ENCODE data around the gene COG6.

Gene COG6

DNA sequence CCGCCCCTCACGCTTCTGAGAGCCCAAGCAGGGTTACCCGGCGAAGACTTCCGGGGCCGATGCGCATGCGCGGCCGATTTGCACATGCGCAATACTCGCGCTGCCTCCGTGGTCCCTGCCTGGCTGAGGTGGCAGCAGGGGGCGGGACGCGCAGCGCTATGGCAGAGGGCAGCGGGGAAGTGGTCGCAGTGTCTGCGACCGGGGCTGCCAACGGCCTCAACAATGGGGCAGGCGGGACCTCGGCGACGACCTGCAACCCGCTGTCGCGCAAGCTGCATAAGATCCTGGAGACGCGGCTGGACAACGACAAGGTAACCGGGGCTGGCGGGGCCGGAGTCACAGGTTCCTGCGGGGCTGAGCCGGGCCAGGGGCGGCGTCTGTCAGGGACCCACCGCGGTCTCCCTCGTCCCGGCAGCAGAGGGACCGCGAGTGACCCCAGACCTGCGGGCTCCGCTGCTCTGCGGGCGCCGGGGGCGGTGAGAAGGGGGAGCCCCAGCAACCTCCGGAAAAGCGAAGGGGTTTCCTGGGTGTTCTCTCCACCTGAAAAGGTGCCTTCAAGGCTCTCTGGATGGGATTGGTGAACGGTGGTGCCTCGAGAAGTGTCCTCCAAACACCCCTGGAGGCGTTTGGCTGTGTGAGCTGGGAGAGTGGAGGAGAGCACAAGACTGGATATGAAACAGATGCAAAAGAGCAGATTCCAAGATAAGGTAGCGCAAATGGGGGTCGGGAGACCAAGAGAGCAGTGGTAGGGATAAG, at the start of gene COG6:
COG6 (plus strand) TSS at position 94 of the 756 bp plus-strand sequence; CDS start at position 159, 65 bp downstream.
- peak; percentile 59 for DNase-seq

- DNase-seq, result no peak
Observed at GRCh38 chr13:39605677-39606320, 49.7 kb upstream of the COG6 start.

DNA sequence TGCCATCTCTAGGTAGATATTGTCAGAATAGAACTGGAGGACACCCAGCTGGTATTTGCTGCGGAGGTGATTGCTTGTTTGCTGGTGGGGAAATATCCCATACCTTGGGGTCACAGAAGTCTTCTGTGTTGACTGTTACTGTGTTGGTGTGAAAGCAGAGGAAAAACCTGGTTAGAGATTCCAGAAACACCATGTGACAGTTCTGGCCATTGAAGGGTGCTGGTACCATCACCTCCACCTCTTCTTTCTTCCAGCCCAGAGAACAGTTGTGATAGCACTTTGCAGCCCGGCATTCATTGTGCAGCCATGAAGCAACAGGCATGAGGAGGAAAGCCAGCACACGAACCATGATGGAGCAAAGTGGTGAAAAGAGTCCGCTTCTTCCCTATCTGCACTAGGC, 47.6 kb upstream of the COG6 start:
- no peak for DNase-seq

DNA sequence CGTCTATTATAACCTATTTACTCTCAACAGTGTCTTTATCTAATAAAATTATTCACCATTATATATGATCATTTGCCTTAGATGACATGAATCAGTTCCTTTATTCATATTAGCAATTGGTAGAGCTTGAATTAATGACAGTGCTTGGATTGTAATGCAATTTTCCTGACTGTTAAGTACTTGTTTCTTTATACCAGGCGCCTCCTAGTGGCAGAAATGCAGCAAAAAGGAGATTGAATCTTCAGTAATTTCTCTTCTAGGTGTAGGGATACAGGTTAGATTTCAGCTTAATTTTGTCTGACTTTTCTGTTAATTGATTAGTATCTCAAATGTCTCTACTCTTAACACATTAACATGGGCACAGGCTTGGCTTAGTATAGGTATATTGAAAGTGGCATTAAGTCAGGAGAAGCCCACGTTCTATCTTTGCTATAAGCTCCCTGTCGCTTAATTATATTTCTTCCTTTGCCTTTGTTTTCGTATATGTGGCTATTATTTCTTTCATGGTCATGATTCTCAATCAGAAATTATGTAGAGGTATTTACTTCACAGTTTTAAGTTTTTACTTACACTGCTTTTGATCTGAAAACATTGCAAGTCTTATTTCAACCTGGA, 43.3 kb upstream of the COG6 start:
- peak; percentile 22 for DNase-seq

DNA sequence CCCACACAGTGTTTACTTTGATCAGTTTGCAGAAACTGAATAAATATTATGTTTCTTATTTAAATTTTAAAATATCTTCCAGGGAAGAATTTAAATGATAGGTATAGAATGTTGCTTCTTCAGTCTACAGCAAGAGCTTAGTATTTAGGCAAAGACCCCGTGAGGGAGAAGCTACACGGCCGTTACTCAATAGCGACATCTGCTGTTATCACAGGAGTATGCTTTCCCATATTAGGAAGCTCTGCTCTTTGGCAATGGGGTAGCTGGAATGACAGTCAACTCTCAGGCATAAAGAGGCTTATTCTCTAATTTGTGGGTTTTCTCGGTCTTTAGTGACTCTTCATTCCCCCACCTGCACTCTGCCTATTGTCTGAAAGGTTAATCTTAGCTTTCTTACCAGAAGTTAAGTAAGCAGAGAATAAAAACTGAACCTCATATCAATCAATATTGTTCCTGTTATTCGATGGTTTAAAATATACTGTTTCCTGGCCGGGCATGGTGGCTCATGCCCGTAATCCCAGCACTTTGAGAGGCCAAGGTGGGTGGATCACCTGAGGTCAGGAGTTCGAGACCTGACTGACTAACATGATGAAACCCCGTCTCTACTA, 39.3 kb upstream of the COG6 start:
- DNase-seq, result peak; percentile 12

- no peak for DNase-seq
Observed at GRCh38 chr13:39618561-39618960, 36.9 kb upstream of the COG6 start.

DNA sequence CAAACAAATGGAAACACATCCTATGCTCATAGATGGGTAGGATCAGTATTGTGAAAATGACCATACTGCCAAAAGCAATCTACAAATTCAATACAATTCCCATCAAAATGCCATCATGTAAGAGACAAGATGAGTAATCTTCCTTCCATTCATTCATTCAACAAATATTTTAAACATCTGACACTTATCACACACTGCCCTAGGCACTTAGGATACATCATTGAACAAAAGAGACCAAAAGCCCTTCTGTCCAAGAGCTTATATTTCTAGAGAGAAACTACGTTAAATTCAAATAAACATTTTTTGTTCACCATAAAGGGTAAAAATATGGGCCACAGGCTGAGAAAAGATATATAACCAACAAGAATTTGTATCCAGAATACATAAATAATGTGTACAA, 32.0 kb upstream of the COG6 start:
- DNase-seq, result no peak

DNA sequence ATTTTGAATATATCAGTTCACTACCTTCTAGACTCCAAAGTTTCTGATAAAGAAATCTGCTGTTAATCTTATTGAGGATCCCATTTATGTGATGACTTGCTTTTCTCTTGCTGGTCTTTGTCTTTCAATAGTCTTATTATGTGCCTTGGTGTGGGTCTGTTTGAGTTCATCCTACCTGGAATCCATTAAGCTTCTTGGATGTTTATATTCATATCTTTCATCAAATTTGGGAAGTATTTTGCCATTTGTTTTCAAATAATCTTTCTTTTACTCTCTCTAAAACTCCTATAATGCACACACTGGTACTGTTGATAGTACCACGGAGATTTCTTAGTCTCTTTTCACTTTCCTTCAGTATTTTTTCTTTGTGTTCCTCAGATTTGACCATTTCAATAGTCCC, 24.2 kb upstream of the COG6 start:
- no peak for DNase-seq

DNA sequence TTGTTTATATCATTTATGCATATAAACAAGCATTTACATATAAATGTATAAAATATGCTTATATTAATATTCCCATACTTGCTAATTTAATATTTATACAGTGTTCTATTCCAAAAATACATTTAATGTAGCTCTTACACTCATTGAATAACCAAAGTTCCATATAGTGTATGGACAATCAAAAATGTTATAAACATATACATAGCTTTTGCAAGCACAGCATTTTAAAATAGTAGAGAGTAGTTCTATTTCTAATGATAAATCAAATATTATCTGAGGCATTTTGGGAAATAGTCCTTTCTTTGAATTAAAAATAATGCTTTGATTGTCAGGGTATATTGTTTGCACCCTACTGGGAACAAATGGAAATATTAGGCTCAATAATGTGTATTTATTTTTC, 22.5 kb upstream of the COG6 start:
- no peak for DNase-seq

GRCh38 chr13:39635564-39635963, 19.9 kb upstream of the COG6 start:
- DNase-seq, result no peak

- DNase-seq, result no peak
Observed at GRCh38 chr13:39637890-39638289, 17.6 kb upstream of the COG6 start.

DNA sequence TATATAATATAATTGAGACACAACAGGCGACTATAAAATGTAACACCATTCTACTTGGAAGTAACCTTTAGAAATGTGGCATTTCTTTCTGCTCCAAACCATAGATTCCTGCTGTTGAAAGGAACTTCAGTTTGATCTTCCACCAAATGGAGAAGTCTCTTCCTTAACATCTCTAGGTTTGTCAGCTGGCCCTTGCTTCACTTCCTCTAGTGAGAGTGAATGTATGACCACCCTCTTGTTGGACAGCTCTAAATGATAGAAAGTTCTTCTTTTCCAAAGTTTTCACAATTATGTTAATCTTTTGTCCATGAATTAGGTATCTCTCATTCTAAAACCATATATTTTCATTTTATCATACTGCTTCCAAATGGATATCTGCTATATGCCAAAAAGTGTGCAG, 13.8 kb upstream of the COG6 start:
- no peak for DNase-seq

GRCh38 chr13:39646122-39646521, 9.3 kb upstream of the COG6 start:
- DNase-seq, result no peak

GRCh38 chr13:39655041-39655568, 357 bp upstream of the COG6 start:
- DNase-seq, result no peak

GRCh38 chr13:39656325-39656677, 839 bp downstream of the COG6 start:
- no peak for DNase-seq

- DNase-seq, result no peak
Observed at GRCh38 chr13:39663508-39663907, 8.0 kb downstream of the COG6 start.

DNA sequence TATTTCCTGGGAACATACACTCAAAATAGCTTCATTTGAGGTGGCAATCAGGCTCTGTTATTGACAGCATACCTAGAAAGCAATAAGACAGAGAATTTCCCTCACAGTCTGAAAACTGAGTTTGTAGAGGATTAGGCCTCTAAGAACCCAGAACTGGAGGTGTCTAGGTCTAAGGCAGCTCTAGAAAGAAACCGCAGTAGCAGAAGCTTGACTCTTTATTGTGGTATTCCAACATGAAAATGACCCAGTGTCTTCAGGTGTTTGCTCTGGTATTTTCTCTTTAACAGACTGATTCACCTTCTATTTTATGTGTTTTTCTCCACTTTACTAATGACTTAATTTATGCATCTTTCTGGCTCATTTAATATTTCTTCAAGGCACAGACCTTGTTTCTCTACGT, 8.5 kb downstream of the COG6 start:
- DNase-seq, result no peak

GRCh38 chr13:39665763-39666162, 10.3 kb downstream of the COG6 start:
- DNase-seq, result no peak

GRCh38 chr13:39670445-39670844, 15.0 kb downstream of the COG6 start:
- no peak for DNase-seq

DNA sequence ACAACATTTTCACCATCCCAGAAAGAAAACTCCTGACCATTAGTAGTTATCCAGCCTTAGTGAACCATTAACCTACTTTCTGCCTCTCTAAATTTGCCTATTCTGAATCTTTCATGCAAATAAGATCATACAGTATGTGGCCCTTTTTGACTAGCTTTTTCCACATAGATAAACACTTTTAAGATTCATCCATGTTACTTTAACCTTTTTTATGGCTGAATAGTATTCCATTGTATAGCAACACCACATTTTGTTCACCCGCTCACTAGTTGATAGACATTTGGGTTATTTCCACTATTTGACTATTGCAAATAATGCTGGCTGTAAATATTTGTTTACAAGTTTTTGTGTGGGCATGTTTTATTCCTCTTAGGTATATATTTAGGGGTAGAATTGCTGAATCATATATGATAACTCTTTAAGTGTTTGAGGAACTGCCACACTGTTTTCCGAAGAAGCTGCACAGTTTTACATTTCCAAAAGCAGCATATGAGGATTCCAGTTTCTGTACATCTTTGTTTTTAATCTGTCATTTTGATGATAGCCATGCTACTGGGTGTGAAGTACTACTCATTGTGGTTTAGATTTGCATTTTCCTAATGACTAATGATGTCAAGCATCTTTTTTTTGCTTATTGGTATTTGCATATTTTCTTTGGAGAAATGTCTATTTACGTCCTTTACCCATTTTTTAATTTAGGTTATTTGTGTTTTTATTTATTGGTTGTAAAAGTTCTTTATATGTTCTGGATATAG, 17.1 kb downstream of the COG6 start:
- no peak for DNase-seq

- DNase-seq, result no peak
Observed at GRCh38 chr13:39675904-39676303, 20.4 kb downstream of the COG6 start.

DNA sequence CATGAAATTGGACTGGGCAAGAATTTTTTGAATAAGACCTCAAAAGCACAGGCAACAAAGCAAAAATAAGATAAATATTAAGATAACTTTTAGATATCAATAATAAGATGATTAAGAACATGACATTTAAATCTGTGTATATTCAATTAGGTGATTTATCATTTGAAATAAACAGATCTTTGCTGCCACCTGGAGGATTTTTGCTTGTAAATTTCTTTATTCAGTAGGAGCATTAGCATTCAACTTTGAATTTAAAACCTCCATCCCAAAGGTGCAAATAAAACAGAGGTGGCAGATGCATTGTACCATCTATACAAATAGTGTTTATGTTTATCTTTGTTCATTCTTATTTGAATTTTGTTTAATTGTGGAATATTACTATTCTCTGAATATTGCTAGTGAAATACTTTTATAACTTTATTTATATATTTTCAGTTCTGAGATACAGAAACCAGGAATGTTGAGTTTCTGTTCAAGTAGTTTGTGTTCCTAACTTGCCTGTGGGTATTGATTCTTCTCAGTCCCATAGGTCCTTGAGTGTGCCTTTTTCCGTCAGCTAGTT, 20.9 kb downstream of the COG6 start:
- DNase-seq, result no peak

GRCh38 chr13:39682310-39682709, 26.8 kb downstream of the COG6 start:
- no peak for DNase-seq

Measured in NCI-H2171 (cell line).